K562 (cell line): ENCODE data around the gene ZSCAN26. TPM values are rescaled to one million over a fixed set of nuclear protein-coding genes. Genes with fewer than 3 reads are reported as not detected.
A peak's percentile ranks its signal among the peaks of the same experiment; 100 is the strongest.

Experiments
- COPS2 ChIP-seq: fragments of 450-650 bp; conservative IDR thresholded peaks from 2 replicates; pipeline ENCODE4 v1.6.1; 2016; ENCODE audit warnings: mild to moderate bottlenecking, moderate library complexity
- CTCF ChIP-seq, 3 experiments: IDR thresholded peaks in 2 of 3; conservative IDR thresholded peaks in 1 of 3; 2 replicates each; pipeline ENCODE4 v1.5.1; 2011 to 2012; ENCODE audit warnings: low read length in 3 of 3, mild to moderate bottlenecking in 3 of 3, control low read depth in 2 of 3, improper control_type of control experiment in 1 of 3, inconsistent platforms in 1 of 3, low read depth in 1 of 3, mixed read lengths in 1 of 3, moderate library complexity in 1 of 3; ENCODE audit not compliant: insufficient read depth in 2 of 3
- CTCFL ChIP-seq: IDR thresholded peaks from 2 replicates; pipeline ENCODE4 v1.6.1; 2011; ENCODE audit warnings: borderline replicate concordance, low read depth, mild to moderate bottlenecking, moderate library complexity, low read length; ENCODE audit not compliant: insufficient read depth, poor library complexity, severe bottlenecking
- FOXO4 ChIP-seq: fragments of 450-650 bp; formaldehyde crosslinking; IDR thresholded peaks from 2 replicates; pipeline ENCODE4 v1.4.0; 2020; ENCODE audit warnings: mild to moderate bottlenecking, moderate library complexity
- GABPB2 ChIP-seq: fragments of 250-450 bp; sonication (Bioruptor Pico); conservative IDR thresholded peaks from 2 replicates; pipeline ENCODE4 v1.5.1; 2021; ENCODE audit warnings: mild to moderate bottlenecking
- HMGXB4 ChIP-seq: sonication (generic); formaldehyde crosslinking; IDR thresholded peaks from 2 replicates; pipeline ENCODE4 v1.8.1; 2023; ENCODE audit warnings: mild to moderate bottlenecking, missing genetic modification reagents
- HNRNPUL1 ChIP-seq: fragments of 200-400 bp; formaldehyde crosslinking; IDR thresholded peaks from 2 replicates; pipeline ENCODE4 v1.6.1; 2017; ENCODE audit warnings: low read length
- KLF6 ChIP-seq: fragments of 250-450 bp; sonication (Bioruptor Pico); IDR thresholded peaks from 2 replicates; pipeline ENCODE4 v1.4.0; 2020; ENCODE audit warnings: mild to moderate bottlenecking, moderate library complexity, borderline replicate concordance
- MEIS2 ChIP-seq: fragments of 450-650 bp; IDR thresholded peaks from 2 replicates; pipeline ENCODE4 v1.6.1; 2014; ENCODE audit warnings: mild to moderate bottlenecking; ENCODE audit not compliant: partially characterized antibody
- RBFOX2 ChIP-seq: fragments of 200-400 bp; formaldehyde crosslinking; IDR thresholded peaks from 2 replicates; pipeline ENCODE4 v1.6.1; 2017; ENCODE audit warnings: low read depth, mild to moderate bottlenecking, low read length, moderate library complexity
- RBM34 ChIP-seq: fragments of 200-400 bp; formaldehyde crosslinking; IDR thresholded peaks from 2 replicates; pipeline ENCODE4 v1.6.1; 2018; ENCODE audit warnings: low read length, borderline replicate concordance; ENCODE audit not compliant: insufficient read depth
- SMARCA5 ChIP-seq: fragments of 450-650 bp; IDR thresholded peaks from 2 replicates; pipeline ENCODE4 v1.6.1; 2016
- TAF15 ChIP-seq: fragments of 200-400 bp; formaldehyde crosslinking; IDR thresholded peaks from 2 replicates; pipeline ENCODE4 v1.6.1; 2017; ENCODE audit warnings: mild to moderate bottlenecking, low read depth, low read length, moderate library complexity
- ZNF280A ChIP-seq: fragments of 450-650 bp; IDR thresholded peaks from 2 replicates; pipeline ENCODE4 v1.6.1; 2018; ENCODE audit warnings: mild to moderate bottlenecking, low read depth; ENCODE audit not compliant: partially characterized antibody
- ZNF589 ChIP-seq: fragments of 200-800 bp; sonication (Bioruptor generic); IDR thresholded peaks from 2 replicates; pipeline ENCODE4 v1.6.1; 2016; ENCODE audit warnings: low read depth, missing genetic modification characterization, missing compliant biosample characterization
- polyA plus RNA-seq, 8 experiments: library from polyadenylated mRNA; depleted of rRNA in 4 of 8; stranded (reverse) in 5 of 8; unstranded in 3 of 8; fragments of >200 nt; fragmentation: Nextera tagmentation in 2 of 8; fragmentation: Illumina TruSeq in 1 of 8; extraction: Ambion mirVana in 2 of 8; extraction: Trizol in 1 of 8; gene quantifications; 2 replicates each; pipeline versions ENCODE4 v1.2.1 to v1.2.3, GENCODE V29; 2011 to 2014; ENCODE audit warnings: inconsistent platforms in 1 of 8, missing spikeins in 1 of 8
- total RNA-seq, 7 experiments: library from RNA; depleted of rRNA in 6 of 7; stranded (reverse); fragments of >200 nt in 6 of 7; fragmentation: Illumina TruSeq in 2 of 7; extraction: Trizol in 2 of 7; gene quantifications; 2 replicates each; pipeline versions ENCODE4 v1.2.1 to v1.2.3, GENCODE V29; 2011 to 2021; ENCODE audit warnings: low replicate concordance in 1 of 7

The ZSCAN26 gene
- total and polyA plus RNA-seq, 9 of the 15 experiments (the other 6 are each of a cell fraction or from before 2014, with no cell fraction given), result 5.9 to 14.2 (median 10.5) TPM

- TF ChIP-seq KLF6 (CRISPR knock-in tag) (no peak), HMGXB4 (CRISPR knock-in tag) (0 out of 2 replicates have a peak, but pooled peaks have one; percentile 37), CTCFL (peak; percentile 29), COPS2 (no peak), ZNF589 (CRISPR knock-in tag) (no peak), RBM34 (no peak), RBFOX2 (peak; percentile 92), TAF15 (no peak), GABPB2 (no peak), HNRNPUL1 (no peak), ZNF280A (no peak), FOXO4 (no peak), SMARCA5 (no peak), CTCF (IDR thresholded peaks at IDR 0.05 in 2 of 3, conservative IDR thresholded peaks at IDR 0.05 in 1 of 3; ENCODE audit: insufficient read depth in 2 of 3, low read depth in 1 of 3, low read length in 3 of 3) (no peak; a peak in 1 of 6 replicates), MEIS2 (no peak)
Observed at GRCh38 chr6:28281288-28282064, 14.5 kb downstream of the ZSCAN26 start, which contains the start of gene PGBD1 (continued).
